Epithelial cell of esophagus (primary cell): ENCODE results near the gene SMCO4.

Experiments
- DNase-seq: peaks from one replicate; pipeline ENCODE4 v3.0.0; 2010; ENCODE audit warnings: low read depth
- H3K4me3 ChIP-seq: 2 replicates; pipeline ENCODE4 v1.5.1; 2011; ENCODE audit warnings: mild to moderate bottlenecking, low read length, control low read depth
- CTCF ChIP-seq: IDR thresholded peaks from 2 replicates; pipeline ENCODE4 v1.5.1; 2011; ENCODE audit warnings: low read depth, mild to moderate bottlenecking, low read length, control low read depth, inconsistent platforms; ENCODE audit not compliant: insufficient read depth; ENCODE audit errors: missing control alignments

Gene SMCO4

GRCh38 chr11:93480256-93480655 lies 62.9 kb downstream of the SMCO4 start:
- DNase-seq, result no peak
- no peak overlapping the region for H3K4me3 ChIP-seq

DNA sequence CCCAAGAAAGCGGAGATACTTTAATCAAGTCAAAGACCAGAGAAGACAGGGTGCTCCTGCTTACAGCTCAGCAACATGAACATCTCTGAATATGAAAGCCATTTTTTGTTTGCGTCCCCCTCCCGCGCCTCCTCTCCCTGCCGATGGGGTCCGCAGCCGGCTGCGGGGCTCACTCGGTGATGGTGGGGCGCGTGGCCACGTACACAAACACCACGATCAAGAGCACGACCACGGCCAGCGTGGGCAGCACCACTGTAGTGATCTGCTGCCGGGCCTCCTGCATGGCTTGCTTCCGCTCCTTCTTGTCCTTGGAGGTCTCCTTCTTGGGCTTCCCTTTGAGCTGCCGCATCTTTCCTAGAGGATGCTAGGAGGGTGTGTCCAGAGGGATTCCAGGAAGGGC lies 64.3 kb downstream of the SMCO4 start:
- no peak for DNase-seq
- H3K4me3 ChIP-seq, result no peak overlapping the region
- no peak for TF ChIP-seq CTCF

More at GRCh38 chr11:93480256-93480655, 62.9 kb downstream of the SMCO4 start:
- no peak for TF ChIP-seq CTCF

- H3K4me3 ChIP-seq, result no peak overlapping the region
- TF ChIP-seq CTCF, result no peak
- no peak for DNase-seq
Observed at GRCh38 chr11:93477684-93478234, 65.4 kb downstream of the SMCO4 start.

DNA sequence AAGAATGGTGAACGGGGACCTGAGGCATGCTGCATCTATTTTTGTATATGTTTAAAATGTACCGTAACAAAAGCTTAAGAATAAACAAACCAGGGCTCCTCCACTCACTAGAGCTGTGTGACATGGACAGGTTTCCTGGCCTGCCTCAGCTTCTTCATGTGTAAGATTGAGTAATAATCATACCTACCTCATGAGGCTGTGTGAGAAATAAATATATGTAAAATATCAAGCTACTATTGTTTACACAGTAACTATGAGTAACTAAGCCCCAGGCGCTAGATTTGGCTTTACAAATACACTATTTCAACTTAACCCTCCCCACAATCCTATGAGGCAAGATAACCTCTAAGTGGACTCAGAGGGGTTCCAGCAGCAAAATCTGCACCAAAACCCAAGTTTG lies 66.4 kb downstream of the SMCO4 start:
- TF ChIP-seq CTCF, result no peak
- peak; percentile 95 for DNase-seq

GRCh38 chr11:93474123-93474522 lies 69.1 kb downstream of the SMCO4 start:
- no peak for TF ChIP-seq CTCF
- no peak overlapping the region for H3K4me3 ChIP-seq
- no peak for DNase-seq

More for the DNA sequence above, 66.4 kb downstream of the SMCO4 start:
- H3K4me3 ChIP-seq, result no peak overlapping the region

DNA sequence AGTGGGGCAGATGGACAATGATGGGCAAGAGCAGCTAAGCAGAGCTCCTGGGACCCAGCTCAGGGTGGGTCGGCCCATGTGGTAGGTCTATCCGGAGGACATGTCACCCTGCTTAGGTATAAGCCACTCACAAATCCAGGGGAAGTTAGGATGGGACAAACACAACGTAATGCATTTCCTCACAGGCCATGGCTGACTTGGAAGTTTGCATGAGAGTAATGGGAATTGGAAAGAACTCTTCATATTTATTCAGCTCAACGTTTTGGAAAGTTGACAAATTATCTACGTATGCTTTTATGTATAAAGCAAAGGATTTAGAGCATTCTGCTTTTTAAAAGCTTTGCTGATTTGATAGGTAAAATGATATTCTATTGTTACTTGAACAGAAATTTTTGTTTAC lies 74.9 kb downstream of the SMCO4 start:
- DNase-seq, result no peak
- TF ChIP-seq CTCF, result no peak
- no peak overlapping the region for H3K4me3 ChIP-seq

- TF ChIP-seq CTCF, result no peak
- H3K4me3 ChIP-seq, result no peak overlapping the region
- no peak for DNase-seq
Observed at GRCh38 chr11:93467054-93467453, 76.1 kb downstream of the SMCO4 start.
